GM23338 (cell line): ENCODE data around the gene ERVK3-1. TPM values are rescaled to one million over a fixed set of nuclear protein-coding genes. Genes with fewer than 3 reads are reported as not detected.
A peak's percentile ranks its signal among the peaks of the same experiment; 100 is the strongest.

Source experiments
- ATAC-seq: fragments of 200-7000 bp; cut with Tn5 transposase; 3 replicates; pipeline ENCODE4 v1.9.1; 2020
- DNase-seq: peaks from one replicate; pipeline ENCODE4 v3.0.0-alpha.2; 2015; ENCODE audit warnings: low spot score
- H2AFZ ChIP-seq: fragments of 200-600 bp; sonication (generic); 2 replicates; pipeline ENCODE4 v1.8.0; 2016; ENCODE audit warnings: antibody characterized with exemption, mild to moderate bottlenecking, moderate library complexity
- H3F3A ChIP-seq: fragments of 200-600 bp; sonication (generic); replicated peaks from 2 replicates; pipeline ENCODE4 v1.8.0; 2017; ENCODE audit warnings: antibody characterized with exemption, mixed run types, low read depth
- H3K27ac ChIP-seq: fragments of 200-600 bp; sonication (generic); 2 replicates; pipeline ENCODE4 v1.6.1; 2016; ENCODE audit warnings: low read depth
- H3K27me3 ChIP-seq: fragments of 200-600 bp; sonication (generic); 2 replicates; pipeline ENCODE4 v1.8.0; 2016; ENCODE audit warnings: mild to moderate bottlenecking, mixed run types, moderate library complexity; ENCODE audit not compliant: insufficient read depth
- H3K36me3 ChIP-seq: fragments of 200-600 bp; sonication (generic); 2 replicates; pipeline ENCODE4 v1.8.0; 2016; ENCODE audit warnings: mild to moderate bottlenecking; ENCODE audit not compliant: insufficient read depth
- H3K4me1 ChIP-seq: fragments of 200-600 bp; sonication (generic); 2 replicates; pipeline ENCODE4 v1.8.0; 2016; ENCODE audit warnings: mild to moderate bottlenecking, moderate library complexity; ENCODE audit not compliant: insufficient read depth
- H3K4me2 ChIP-seq: fragments of 200-600 bp; sonication (generic); 2 replicates; pipeline ENCODE4 v1.7.1; 2017; ENCODE audit warnings: mixed run types
- H3K4me3 ChIP-seq: fragments of 200-600 bp; sonication (generic); 2 replicates; pipeline ENCODE4 v1.6.1; 2016; ENCODE audit warnings: mixed run types
- H3K79me2 ChIP-seq: fragments of 200-600 bp; sonication (generic); replicated peaks from 2 replicates; pipeline ENCODE4 v1.8.0; 2017; ENCODE audit warnings: mild to moderate bottlenecking; ENCODE audit not compliant: insufficient read depth
- H3K9me2 ChIP-seq: fragments of 200-600 bp; sonication (generic); 2 replicates; pipeline ENCODE4 v1.8.0; 2017; ENCODE audit not compliant: insufficient read depth
- H4K20me1 ChIP-seq: fragments of 200-600 bp; sonication (generic); replicated peaks from 2 replicates; pipeline ENCODE4 v1.8.0; 2017; ENCODE audit warnings: mild to moderate bottlenecking; ENCODE audit not compliant: insufficient read depth
- H3K27ac Mint-ChIP-seq: 2 replicates; pipeline ENCODE4 v1.8.0; 2020; ENCODE audit warnings: inconsistent platforms, mild to moderate bottlenecking, moderate library complexity, mixed read lengths
- H3K27me3 Mint-ChIP-seq: 3 replicates; pipeline ENCODE4 v1.8.0; 2022; ENCODE audit warnings: low read depth, mild to moderate bottlenecking, moderate library complexity, mixed read lengths, inconsistent platforms; ENCODE audit not compliant: insufficient read depth, poor library complexity
- H3K36me3 Mint-ChIP-seq: 3 replicates; pipeline ENCODE4 v1.8.0; 2021; ENCODE audit warnings: low read depth, mild to moderate bottlenecking, inconsistent platforms, moderate library complexity, mixed read lengths
- H3K4me1 Mint-ChIP-seq: 3 replicates; pipeline ENCODE4 v1.8.0; 2020; ENCODE audit warnings: mild to moderate bottlenecking, inconsistent platforms, mixed read lengths
- H3K4me3 Mint-ChIP-seq: 3 replicates; pipeline ENCODE4 v1.8.0; 2021; ENCODE audit warnings: moderate library complexity, mild to moderate bottlenecking, inconsistent platforms, mixed read lengths
- H3K9me3 Mint-ChIP-seq: 3 replicates; pipeline ENCODE4 v1.8.0; 2020; ENCODE audit warnings: moderate library complexity, mild to moderate bottlenecking, inconsistent platforms, mixed read lengths
- CREB1 ChIP-seq: fragments of 250-450 bp; sonication (Bioruptor Pico); IDR thresholded peaks from 2 replicates; pipeline ENCODE4 v1.5.0; 2020; ENCODE audit warnings: low read depth, mild to moderate bottlenecking, moderate library complexity
- POLR2AphosphoS5 ChIP-seq: IDR thresholded peaks from 2 replicates; pipeline ENCODE4 v1.6.1; 2016; ENCODE audit warnings: antibody characterized with exemption, low read depth
- polyA plus RNA-seq: library from polyadenylated mRNA; unstranded; fragments of >200 nt; fragmentation: Nextera tagmentation; extraction: Ambion mirVana; gene quantifications from 2 replicates; pipeline ENCODE4 v1.2.1, GENCODE V29; 2016
- total RNA-seq: library from RNA; depleted of rRNA; stranded (reverse); fragments of >200 nt; shearing (Covaris generic); gene quantifications from 2 replicates; pipeline ENCODE4 v1.2.3, GENCODE V29; 2014
- TF ChIP-seq, protein P1 (sequence below), 2 experiments: fragments of 200-600 bp in 1 of 2; sonication (generic) in 1 of 2; conservative IDR thresholded peaks; 2 replicates each; pipeline versions ENCODE4 v1.5.1 to v1.6.1; 2016 to 2017; ENCODE audit warnings: antibody characterized with exemption in 2 of 2, low read depth in 2 of 2, mild to moderate bottlenecking in 2 of 2, moderate library complexity in 1 of 2
- TF ChIP-seq, protein P2 (sequence below): IDR thresholded peaks from 2 replicates; pipeline ENCODE4 v1.6.1; 2016; ENCODE audit warnings: antibody characterized with exemption
- TF ChIP-seq, protein P3 (sequence below): IDR thresholded peaks from one replicate; pipeline ENCODE4 v1.6.1; 2018; ENCODE audit warnings: antibody characterized with exemption; ENCODE audit not compliant: unreplicated experiment

ERVK3-1 gene
- total and polyA plus RNA-seq, 2 experiments from 2014 or later: 34.4 to 66.2 TPM

DNA sequence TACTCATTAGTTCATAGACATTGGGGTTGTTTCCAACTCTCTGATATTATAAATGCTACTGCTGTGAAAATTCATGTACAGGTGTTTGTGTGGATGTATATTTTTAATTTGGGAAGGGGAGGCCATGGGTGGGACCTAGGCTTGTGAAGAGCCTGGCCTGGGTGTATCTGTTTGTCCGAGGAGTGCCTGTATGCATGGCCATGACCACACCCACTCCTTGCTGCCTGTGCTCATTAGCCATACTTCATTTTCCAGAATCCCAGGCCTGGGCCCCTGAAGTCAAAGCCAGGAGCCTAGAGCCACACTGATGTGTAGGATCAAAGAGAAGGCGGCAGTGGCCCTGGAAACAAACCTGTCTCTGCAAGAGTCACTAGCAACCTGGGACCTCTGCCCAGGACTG lies 10.4 kb downstream of the ERVK3-1 start (continued):
- no peak for TF ChIP-seq CREB1 (CRISPR knock-in tag)
- TF ChIP-seq, protein P1, sequence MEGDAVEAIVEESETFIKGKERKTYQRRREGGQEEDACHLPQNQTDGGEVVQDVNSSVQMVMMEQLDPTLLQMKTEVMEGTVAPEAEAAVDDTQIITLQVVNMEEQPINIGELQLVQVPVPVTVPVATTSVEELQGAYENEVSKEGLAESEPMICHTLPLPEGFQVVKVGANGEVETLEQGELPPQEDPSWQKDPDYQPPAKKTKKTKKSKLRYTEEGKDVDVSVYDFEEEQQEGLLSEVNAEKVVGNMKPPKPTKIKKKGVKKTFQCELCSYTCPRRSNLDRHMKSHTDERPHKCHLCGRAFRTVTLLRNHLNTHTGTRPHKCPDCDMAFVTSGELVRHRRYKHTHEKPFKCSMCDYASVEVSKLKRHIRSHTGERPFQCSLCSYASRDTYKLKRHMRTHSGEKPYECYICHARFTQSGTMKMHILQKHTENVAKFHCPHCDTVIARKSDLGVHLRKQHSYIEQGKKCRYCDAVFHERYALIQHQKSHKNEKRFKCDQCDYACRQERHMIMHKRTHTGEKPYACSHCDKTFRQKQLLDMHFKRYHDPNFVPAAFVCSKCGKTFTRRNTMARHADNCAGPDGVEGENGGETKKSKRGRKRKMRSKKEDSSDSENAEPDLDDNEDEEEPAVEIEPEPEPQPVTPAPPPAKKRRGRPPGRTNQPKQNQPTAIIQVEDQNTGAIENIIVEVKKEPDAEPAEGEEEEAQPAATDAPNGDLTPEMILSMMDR (conservative IDR thresholded peaks at IDR 0.05; ENCODE audit: low read depth in 2 of 2): no peak
- no peak for TF ChIP-seq POLR2AphosphoS5
- TF ChIP-seq, protein P2, sequence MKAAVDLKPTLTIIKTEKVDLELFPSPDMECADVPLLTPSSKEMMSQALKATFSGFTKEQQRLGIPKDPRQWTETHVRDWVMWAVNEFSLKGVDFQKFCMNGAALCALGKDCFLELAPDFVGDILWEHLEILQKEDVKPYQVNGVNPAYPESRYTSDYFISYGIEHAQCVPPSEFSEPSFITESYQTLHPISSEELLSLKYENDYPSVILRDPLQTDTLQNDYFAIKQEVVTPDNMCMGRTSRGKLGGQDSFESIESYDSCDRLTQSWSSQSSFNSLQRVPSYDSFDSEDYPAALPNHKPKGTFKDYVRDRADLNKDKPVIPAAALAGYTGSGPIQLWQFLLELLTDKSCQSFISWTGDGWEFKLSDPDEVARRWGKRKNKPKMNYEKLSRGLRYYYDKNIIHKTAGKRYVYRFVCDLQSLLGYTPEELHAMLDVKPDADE: no peak

DNA sequence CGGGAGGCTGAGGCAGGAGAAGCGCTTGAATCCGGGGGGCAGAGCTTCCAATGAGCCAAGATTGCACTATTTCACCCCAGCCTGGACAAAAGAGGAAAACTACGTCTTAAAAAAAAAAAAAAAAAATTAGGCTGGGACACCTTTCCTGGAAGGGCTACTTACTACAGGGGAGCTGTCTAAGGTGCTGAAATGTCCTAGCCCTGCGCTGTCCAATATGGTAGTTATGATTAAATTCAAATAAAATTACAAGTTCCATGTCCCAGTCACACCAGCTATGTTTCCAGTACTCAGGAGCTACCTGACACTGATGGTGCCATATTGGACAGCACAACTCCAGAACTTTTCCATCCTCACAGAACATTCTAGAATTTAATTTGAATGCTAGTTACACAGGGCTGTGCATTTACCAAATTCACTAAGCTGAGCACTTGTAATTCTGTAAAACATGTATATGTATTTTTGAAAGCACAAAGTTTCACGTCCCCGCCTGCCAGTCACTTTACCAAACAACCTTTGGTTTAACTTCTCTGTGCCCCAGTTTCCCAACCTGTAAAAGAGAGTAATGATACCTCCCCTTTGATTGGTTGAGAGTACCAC lies 12.4 kb downstream of the ERVK3-1 start:
- H3K79me2 ChIP-seq: no peaks in the 10 kb centered on the region
- no peaks in the 10 kb centered on the region for H3F3A ChIP-seq
- TF ChIP-seq, protein P3, sequence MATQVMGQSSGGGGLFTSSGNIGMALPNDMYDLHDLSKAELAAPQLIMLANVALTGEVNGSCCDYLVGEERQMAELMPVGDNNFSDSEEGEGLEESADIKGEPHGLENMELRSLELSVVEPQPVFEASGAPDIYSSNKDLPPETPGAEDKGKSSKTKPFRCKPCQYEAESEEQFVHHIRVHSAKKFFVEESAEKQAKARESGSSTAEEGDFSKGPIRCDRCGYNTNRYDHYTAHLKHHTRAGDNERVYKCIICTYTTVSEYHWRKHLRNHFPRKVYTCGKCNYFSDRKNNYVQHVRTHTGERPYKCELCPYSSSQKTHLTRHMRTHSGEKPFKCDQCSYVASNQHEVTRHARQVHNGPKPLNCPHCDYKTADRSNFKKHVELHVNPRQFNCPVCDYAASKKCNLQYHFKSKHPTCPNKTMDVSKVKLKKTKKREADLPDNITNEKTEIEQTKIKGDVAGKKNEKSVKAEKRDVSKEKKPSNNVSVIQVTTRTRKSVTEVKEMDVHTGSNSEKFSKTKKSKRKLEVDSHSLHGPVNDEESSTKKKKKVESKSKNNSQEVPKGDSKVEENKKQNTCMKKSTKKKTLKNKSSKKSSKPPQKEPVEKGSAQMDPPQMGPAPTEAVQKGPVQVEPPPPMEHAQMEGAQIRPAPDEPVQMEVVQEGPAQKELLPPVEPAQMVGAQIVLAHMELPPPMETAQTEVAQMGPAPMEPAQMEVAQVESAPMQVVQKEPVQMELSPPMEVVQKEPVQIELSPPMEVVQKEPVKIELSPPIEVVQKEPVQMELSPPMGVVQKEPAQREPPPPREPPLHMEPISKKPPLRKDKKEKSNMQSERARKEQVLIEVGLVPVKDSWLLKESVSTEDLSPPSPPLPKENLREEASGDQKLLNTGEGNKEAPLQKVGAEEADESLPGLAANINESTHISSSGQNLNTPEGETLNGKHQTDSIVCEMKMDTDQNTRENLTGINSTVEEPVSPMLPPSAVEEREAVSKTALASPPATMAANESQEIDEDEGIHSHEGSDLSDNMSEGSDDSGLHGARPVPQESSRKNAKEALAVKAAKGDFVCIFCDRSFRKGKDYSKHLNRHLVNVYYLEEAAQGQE: peak; percentile 79
- TF ChIP-seq, protein P1 (conservative IDR thresholded peaks at IDR 0.05; ENCODE audit: low read depth in 2 of 2): no peak
- H3K4me2 ChIP-seq: no peak overlapping the region
- no peak overlapping the region for H3K27ac ChIP-seq
- DNase-seq (peak; percentile 69), ATAC-seq (peak; percentile 46; the same call in 2 of the 3 replicates)
- peaks cover 34% of the 10 kb centered on the region for H3K36me3 Mint-ChIP-seq
- no peaks in the 10 kb centered on the region for H3K4me1 Mint-ChIP-seq
- H3K4me3 Mint-ChIP-seq: no peak overlapping the region
- no peak overlapping the region for H2AFZ ChIP-seq
- H3K27me3 ChIP-seq: no peaks in the 10 kb centered on the region
- H3K36me3 ChIP-seq: peaks cover 7% of the 10 kb centered on the region; the same call in 1 of the 2 replicates
- no peaks in the 10 kb centered on the region for H3K9me3 Mint-ChIP-seq
- no peaks in the 10 kb centered on the region for H3K9me2 ChIP-seq
- H3K4me1 ChIP-seq: no peaks in the 10 kb centered on the region
- peaks cover 4% of the 10 kb centered on the region for H3K27me3 Mint-ChIP-seq
- H3K27ac Mint-ChIP-seq: no peak overlapping the region
- H4K20me1 ChIP-seq: peaks cover 17% of the 10 kb centered on the region
- no peak overlapping the region for H3K4me3 ChIP-seq
